Activated T-cell treated with anti-CD3 and anti-CD28 coated beads for 4 hours (primary cell): ENCODE measurements around the gene HSF2BP.
"Not testable (repeated sequence)": the region's sequence is repeated elsewhere in the genome, so short reads cannot be mapped to it uniquely, and the experiment has no call there.

Source experiments
- DNase-seq: peaks from one replicate; pipeline ENCODE4 v3.0.0-alpha.2; 2020

Gene HSF2BP

DNA sequence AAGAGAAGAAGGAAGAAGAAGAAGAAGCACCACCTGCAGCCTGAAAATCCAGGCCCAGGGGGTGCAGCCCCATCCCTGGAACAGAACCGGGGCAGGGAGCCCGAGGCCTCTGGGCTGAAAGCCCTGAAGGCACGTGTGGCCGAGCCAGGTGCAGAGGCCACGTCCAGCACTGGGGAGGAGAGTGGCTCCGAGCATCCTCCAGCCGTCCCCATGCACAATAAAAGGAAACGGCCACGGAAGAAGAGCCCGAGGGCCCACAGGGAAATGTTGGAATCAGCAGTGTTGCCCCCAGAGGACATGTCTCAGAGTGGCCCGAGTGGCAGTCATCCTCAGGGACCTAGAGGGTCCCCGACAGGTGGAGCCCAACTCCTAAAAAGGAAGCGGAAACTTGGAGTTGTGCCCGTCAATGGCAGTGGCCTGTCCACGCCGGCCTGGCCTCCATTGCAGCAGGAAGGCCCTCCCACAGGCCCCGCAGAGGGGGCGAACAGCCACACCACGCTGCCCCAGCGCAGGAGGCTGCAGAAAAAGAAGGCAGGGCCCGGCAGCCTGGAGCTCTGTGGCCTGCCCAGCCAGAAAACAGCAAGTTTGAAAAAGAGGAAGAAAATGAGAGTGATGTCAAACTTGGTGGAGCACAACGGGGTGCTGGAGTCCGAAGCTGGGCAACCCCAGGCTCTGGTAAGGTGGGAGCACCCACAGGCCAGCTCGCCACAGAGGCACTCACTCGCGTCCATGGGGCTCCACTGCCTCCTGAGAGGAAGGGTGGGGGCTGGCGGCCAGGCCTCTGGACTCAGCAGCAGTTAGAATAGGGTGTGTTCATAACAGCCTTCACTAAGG, 28.5 kb upstream of the HSF2BP start:
- no peak for DNase-seq

GRCh38 chr21:43686811-43687565, 27.7 kb upstream of the HSF2BP start:
- no peak for DNase-seq

GRCh38 chr21:43684424-43684823, 25.1 kb upstream of the HSF2BP start:
- DNase-seq: no peak

GRCh38 chr21:43681650-43682049, 22.4 kb upstream of the HSF2BP start:
- DNase-seq: no peak

DNA sequence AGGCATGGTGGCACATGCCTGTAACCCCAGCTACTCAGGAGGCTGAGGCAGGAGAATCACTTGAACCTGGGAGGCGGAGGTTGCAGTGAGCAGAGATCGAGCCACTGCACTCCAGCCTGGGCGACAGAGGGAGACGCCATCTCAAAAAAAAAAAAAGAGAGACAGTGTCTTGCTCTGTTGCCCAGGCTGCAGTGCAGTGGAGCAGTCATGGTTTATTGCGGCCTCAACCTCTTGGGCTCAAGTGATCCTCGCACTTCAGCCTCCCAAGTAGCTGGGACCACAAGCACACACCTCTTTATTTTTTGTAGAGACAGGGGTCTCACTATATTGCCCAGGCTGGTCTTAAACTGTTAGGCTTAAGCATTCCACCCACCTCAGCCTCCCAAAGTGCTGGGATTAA, 21.1 kb upstream of the HSF2BP start:
- not testable (repeated sequence) for DNase-seq

DNA sequence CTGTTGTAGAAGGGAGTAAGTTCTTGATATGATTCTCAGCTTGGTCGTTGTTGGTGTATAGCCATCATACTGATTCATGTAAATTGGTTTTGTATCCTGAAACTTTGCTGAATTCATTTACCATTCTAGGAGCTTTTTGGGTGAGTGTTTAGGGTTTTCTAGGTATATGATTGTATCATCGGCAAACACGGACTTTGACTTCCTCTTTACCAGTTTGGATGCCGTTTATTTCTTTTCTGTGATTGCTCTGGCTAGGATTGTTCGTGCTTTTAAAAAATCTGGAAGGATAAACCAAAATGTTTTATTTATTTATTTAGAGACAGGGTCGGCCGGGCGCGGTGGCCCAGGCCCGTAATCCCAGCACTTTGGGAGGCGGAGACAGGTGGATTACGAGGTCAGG, 20.7 kb upstream of the HSF2BP start:
- no peak for DNase-seq

DNA sequence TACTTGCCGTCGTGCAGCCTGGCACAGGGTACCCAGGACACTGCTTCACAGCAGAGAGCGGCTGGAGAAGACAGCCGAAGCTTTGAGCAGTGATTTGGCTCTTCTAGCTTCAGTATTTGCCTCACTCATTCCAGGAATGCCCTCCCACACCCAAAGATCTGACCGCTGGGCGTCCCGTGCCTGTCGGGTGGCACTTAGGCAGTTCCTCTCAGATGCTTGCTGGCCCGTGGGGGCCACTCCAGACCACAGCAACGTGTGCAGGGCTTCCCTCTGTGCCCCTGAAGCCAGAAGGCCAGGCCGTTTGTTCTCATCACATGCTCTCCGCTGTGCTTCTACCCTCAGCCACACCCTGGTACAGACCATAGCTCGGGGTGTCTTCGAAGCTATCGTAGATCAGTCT, 17.1 kb upstream of the HSF2BP start:
- no peak for DNase-seq

- DNase-seq: no peak
These were observed 16.6 kb upstream of the HSF2BP start for GRCh38 chr21:43675871-43676270.

GRCh38 chr21:43669828-43670605, 10.7 kb upstream of the HSF2BP start:
- DNase-seq: no peak

GRCh38 chr21:43667191-43667904, 8.1 kb upstream of the HSF2BP start:
- no peak for DNase-seq

GRCh38 chr21:43665879-43666278, 6.6 kb upstream of the HSF2BP start:
- DNase-seq: no peak

- DNase-seq: no peak
These were observed 5.1 kb upstream of the HSF2BP start for GRCh38 chr21:43664358-43664757.

DNA sequence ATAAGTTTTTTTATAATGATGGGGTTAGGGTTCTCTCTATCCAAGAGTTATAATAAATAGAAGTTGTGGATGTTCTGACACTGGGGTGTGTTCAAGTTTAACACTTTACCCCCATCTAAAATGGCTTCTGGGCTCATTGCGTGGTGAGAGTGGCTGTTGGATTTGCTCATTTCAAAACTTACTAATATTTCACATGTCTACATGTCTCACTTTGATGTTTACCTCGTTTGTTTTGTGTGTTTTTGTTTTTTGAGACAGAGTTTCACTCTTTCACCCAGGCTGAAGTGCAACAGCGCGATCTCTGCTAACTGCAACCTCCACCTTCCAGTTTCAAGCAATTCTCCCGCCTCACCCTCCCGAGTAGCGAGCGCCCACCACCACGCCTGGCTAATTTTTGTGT, 3.7 kb upstream of the HSF2BP start:
- DNase-seq: no peak

DNA sequence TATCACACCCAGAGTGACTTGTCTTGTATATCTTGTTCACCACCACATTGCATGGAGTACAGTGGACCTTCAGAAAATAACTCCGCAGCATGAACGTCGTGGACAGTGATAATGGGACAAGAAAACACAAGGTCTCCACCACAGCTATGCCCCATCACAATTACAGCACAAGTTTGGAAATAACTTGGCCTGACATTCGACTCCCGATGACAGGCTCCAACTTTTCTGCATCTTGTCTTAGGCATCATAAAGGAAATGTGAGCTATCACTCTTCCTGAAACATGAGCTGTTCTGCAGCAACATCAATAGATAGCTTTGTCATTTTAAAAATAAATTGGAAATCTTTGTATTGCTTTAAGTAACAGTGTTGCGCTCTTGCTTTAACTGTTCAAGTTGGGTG, 3.0 kb upstream of the HSF2BP start:
- no peak for DNase-seq

DNA sequence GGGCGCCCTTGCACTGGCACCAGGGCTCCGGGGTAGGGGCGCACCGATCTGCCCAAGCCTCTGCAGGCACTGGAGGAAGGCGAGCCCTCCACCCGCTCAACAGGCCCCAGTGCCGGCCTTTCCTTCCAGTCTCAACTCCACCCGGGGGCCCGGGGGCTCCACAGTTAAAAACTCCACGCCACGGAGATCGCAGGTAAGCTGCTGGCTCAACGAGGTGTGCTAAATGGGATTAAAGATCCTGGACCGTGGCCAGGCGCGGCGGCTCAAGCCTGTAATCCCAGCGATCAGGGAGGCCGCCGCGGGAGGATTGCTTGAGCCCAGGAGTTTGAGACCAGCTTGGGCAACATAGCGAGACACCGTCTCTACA, 536 bp downstream of the HSF2BP start:
- no peak for DNase-seq

- no peak for DNase-seq
These were observed 1.1 kb downstream of the HSF2BP start for GRCh38 chr21:43658088-43658741.

DNA sequence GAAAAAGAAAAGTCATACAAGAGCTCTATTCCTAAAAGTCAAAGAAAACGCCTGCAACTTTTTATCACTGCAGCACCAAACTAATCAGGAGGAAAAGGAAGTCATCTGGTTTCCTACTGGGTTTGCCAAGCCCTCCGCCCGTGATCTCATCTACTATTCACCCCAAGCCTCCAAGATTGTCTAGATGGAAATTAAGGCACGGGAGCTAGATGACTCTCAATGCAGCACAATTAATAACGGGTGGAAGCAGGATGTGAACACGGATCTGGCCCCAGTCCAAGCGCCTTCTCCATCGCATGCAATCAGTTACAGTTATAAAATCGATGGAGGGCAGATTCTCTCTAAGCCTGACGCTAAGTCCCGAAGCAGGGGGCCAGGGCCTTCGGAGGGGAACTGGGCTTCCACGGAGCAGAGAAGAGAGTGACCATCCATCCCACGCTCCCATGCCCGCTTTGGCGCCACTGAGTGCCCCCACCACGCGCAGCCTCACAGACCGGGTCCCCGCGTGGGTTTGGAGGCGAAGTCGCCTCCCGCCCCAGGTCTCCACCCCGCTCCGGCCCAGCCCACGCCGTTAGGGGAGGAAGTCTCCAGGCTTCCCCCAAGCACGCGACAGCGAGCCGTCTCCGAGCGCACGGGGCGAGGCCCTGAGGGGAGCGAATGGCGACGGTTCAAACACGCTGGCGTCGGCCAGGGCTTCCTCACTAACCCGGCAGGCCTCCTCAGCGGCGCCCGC, 1.8 kb downstream of the HSF2BP start:
- DNase-seq: no peak

DNA sequence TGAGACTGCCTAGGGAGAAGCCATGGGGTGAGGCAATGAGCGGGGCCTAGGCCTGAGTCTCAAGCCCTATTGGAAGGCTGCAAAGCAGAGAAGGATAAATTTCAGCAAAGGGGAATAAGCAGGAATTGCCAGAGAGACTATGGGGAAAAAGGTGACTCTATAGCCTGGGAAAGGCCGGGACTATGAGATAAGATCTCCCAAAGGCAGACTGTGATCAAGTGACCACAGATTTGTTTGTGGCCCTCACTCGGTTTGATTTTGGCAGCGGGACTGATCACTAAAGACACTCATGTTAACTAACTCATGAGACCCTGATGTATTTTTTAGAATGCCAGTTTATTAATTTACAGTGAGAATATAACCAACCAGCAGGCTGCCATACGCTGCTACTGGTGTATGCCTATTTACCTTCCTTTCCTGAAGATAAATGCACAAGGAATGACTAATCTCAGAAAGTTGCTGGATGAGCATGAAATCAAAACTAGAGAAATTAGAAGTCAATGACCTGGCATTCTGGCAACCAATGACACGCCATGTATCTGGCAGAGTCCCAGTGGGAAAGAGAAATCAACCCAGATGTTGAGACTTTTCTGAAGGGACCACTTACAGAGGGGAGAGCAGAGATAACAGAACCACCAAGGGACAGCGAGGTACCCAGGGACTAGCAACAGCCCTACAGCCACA, 4.3 kb downstream of the HSF2BP start:
- DNase-seq: no peak

- DNase-seq: no peak
These were observed 5.7 kb downstream of the HSF2BP start for GRCh38 chr21:43653626-43654025.

DNA sequence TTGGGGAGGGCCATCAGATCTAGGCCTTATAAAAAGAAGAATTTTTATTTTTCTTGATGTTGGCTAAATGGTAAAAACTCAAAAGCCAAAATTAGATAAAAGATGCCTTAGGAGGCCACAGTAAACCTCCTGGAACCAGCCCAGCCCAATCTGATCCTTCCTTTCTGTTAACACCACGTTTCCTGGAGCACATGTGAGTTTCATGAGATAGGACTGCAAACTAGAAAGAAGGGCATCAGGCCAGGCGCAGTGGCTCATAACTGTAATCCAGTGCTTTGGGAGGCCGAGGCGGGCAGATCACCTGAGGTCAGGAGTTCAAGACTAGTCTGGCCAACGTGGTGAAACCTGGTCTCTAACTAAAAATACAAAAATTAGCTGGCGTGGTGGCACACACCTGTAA, 6.7 kb downstream of the HSF2BP start:
- no peak for DNase-seq

DNA sequence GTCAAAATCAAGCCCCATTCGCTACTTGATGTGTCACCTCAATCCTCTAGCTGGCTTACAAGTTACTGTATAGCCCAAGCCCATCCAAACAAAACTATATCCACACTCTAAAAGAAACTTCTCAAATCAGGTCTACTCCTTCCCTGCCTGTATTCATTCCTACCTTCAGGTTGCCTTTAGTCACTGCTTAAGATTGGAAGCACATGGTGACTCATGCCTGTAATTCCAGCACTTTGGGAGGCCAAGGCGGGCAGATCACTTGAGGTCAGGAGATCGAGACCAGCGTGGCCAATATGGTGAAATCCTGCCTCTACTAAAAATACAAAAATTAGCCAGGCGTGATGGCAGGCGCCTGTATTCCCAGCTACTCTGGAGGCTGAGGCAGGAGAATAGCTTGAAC, 7.4 kb downstream of the HSF2BP start:
- DNase-seq: not testable (repeated sequence)
